WTC11 (cell line): ENCODE data around the gene NFIA. TPM values are rescaled to one million over a fixed set of nuclear protein-coding genes. Genes with fewer than 3 reads are reported as not detected.

ENCODE experiments used
- ATAC-seq: fragments of 200-7000 bp; cut with Tn5 transposase; 2 replicates; pipeline ENCODE4 v1.10.0; 2021; ENCODE audit warnings: mild to moderate bottlenecking, moderate library complexity
- CTCF ChIA-PET: fragments of 300-600 bp; sonication (Branson Sonifier 250); formaldehyde crosslinking; loops from one replicate; lab custom pipeline; 2021; ENCODE audit warnings: antibody characterized with exemption; lab: Charles Lee
- POLR2A ChIA-PET: fragments of 350-600 bp; sonication (Branson Sonifier 250); formaldehyde crosslinking; loops from one replicate; lab custom pipeline; 2021; ENCODE audit warnings: antibody characterized with exemption; lab: Charles Lee
- DNase-seq: peaks from one replicate; pipeline ENCODE4 v3.0.0; 2021; ENCODE audit warnings: low spot score
- H3K27ac Mint-ChIP-seq: 2 replicates; pipeline ENCODE4 v1.8.0; 2021; ENCODE audit warnings: mixed read lengths
- H3K27me3 Mint-ChIP-seq: 2 replicates; pipeline ENCODE4 v1.8.0; 2021; ENCODE audit warnings: low read depth, mild to moderate bottlenecking, moderate library complexity, mixed read lengths
- H3K36me3 Mint-ChIP-seq: 2 replicates; pipeline ENCODE4 v1.8.0; 2021; ENCODE audit warnings: mixed read lengths
- H3K4me1 Mint-ChIP-seq: 2 replicates; pipeline ENCODE4 v1.8.0; 2022; ENCODE audit warnings: mixed read lengths
- H3K4me3 Mint-ChIP-seq: 2 replicates; pipeline ENCODE4 v1.8.0; 2021; ENCODE audit warnings: mild to moderate bottlenecking, moderate library complexity, mixed read lengths
- H3K9me3 Mint-ChIP-seq: 2 replicates; pipeline ENCODE4 v1.8.0; 2021; ENCODE audit warnings: mixed read lengths
- CREM ChIP-seq: sonication (generic); formaldehyde crosslinking; IDR thresholded peaks from 2 replicates; pipeline ENCODE4 v1.8.1; 2022; ENCODE audit warnings: mild to moderate bottlenecking, missing genetic modification reagents, moderate library complexity
- E2F1 ChIP-seq: sonication (generic); formaldehyde crosslinking; IDR thresholded peaks from 2 replicates; pipeline ENCODE4 v1.8.0; 2022; ENCODE audit warnings: mild to moderate bottlenecking, missing genetic modification reagents
- ELF4 ChIP-seq: sonication (generic); formaldehyde crosslinking; IDR thresholded peaks from 2 replicates; pipeline ENCODE4 v1.8.1; 2022; ENCODE audit warnings: low read depth, mild to moderate bottlenecking, moderate library complexity, missing genetic modification reagents
- EMX1 ChIP-seq: fragments of 250-450 bp; sonication (Bioruptor Pico); IDR thresholded peaks from 2 replicates; pipeline ENCODE4 v1.8.0; 2021; ENCODE audit warnings: mild to moderate bottlenecking
- FOXJ3 ChIP-seq: sonication (generic); formaldehyde crosslinking; IDR thresholded peaks from 2 replicates; pipeline ENCODE4 v1.9.0; 2021; ENCODE audit warnings: missing genetic modification reagents, mild to moderate bottlenecking, borderline replicate concordance
- GABPB1 ChIP-seq: sonication (generic); formaldehyde crosslinking; IDR thresholded peaks from 2 replicates; pipeline ENCODE4 v1.8.1; 2023; ENCODE audit warnings: mild to moderate bottlenecking, missing genetic modification reagents
- GTF2I ChIP-seq: fragments of 250-450 bp; sonication (Bioruptor Pico); conservative IDR thresholded peaks from 2 replicates; pipeline ENCODE4 v1.4.0; 2021; ENCODE audit warnings: mild to moderate bottlenecking
- HMGXB4 ChIP-seq: sonication (generic); formaldehyde crosslinking; IDR thresholded peaks from 2 replicates; pipeline ENCODE4 v1.8.1; 2023; ENCODE audit warnings: mild to moderate bottlenecking, moderate library complexity, missing genetic modification reagents
- MXD4 ChIP-seq: fragments of 250-450 bp; sonication (Bioruptor Pico); IDR thresholded peaks from 2 replicates; pipeline ENCODE4 v1.8.0; 2021; ENCODE audit warnings: mild to moderate bottlenecking, moderate library complexity, borderline replicate concordance
- NFE2L1 ChIP-seq: sonication (generic); formaldehyde crosslinking; IDR thresholded peaks from 2 replicates; pipeline ENCODE4 v1.8.1; 2023; ENCODE audit warnings: missing genetic modification reagents
- ZNF263 ChIP-seq: sonication (generic); formaldehyde crosslinking; IDR thresholded peaks from 2 replicates; pipeline ENCODE4 v1.8.1; 2022; ENCODE audit warnings: low read depth, mild to moderate bottlenecking, moderate library complexity, missing genetic modification reagents
- total RNA-seq: library from RNA; stranded (reverse); gene quantifications from 3 replicates; pipeline ENCODE4 v1.2.3, GENCODE V29; 2021
- TF ChIP-seq, protein P1 (sequence below): sonication (generic); formaldehyde crosslinking; conservative IDR thresholded peaks from 2 replicates; pipeline ENCODE4 v1.8.1; 2023; ENCODE audit warnings: mild to moderate bottlenecking, low read depth, missing genetic modification reagents, moderate library complexity

Gene NFIA
- total RNA-seq, 1 experiment from 2014 or later = 16.7 TPM

DNA sequence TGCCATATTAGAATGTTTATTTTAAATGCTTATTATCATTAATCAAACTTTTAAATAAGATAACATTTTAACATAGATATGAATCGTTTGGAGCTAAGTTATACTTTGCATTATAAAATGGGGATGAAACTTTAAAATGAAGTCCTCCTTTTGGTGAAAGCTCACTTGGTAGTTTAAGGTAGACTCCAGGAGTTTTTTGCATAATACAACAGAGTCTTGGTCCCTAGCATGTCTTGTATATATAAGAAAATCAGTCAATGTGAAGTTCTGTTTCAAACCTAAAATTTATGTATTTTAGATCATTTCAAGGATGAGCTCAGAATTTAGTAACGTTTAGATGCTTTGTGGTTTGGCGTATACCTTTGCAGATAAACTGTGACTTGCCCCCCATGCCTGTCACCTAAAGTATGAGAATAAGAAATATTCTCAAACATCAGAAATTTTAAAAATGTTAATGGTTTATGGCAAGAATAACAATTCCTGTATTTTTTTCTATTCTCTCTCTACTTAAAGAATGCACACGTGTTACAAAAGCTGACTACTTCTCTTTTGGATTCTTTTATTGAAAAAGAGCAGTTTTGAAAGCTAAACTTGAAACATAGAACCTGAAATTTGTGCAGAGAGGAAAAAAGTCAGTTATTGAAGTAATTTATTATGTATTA, 3.8 kb downstream of the NFIA start:
- Mint-ChIP-seq H3K4me3 (no peak overlapping the region), H3K27ac (no peak overlapping the region), H3K4me1 (peaks cover 42% of the 10 kb centered on the region), H3K9me3 (no peaks in the 10 kb centered on the region), H3K36me3 (no peaks in the 10 kb centered on the region; the same call in 1 of the 2 replicates), H3K27me3 (peaks cover 34% of the 10 kb centered on the region)
- ATAC-seq (no peak), DNase-seq (no peak)
- ChIA-PET CTCF (interaction anchor here (0.6 to 1.1 kb wide), 2 partner anchors 8 to 38 kb away, joined by 3 to 8 read pairs; no protein-coding TSS in a partner anchor), POLR2A (no interaction called here)
- TF ChIP-seq FOXJ3 (no peak), MXD4 (CRISPR knock-in tag) (no peak)

DNA sequence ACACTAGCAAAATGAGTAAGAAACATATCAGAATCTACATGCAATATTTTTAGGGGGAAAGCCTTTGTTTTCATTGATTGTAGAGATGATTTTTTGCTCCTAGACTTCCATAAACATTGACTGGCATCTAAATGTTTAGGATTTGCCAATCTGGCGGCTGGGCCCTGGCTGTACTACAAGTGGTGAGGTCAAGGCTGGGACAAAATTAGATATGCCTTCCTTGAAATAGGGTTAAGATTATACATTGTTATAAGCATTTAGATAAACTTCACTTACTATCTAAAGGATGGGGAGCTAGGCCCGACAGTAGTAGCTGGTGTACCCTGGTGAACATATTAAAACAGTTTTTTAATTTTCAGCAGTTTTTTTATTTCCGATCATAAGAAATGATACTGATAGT, 5.2 kb downstream of the NFIA start:
- DNase-seq = no peak
- ChIA-PET CTCF (no interaction called here), POLR2A (no interaction called here)
- H3K27ac Mint-ChIP-seq = peak overlapping the region; percentile 19; the same call in 1 of the 2 replicates
- H3K4me1 Mint-ChIP-seq = peaks cover 48% of the 10 kb centered on the region
- ATAC-seq = no peak
- peaks cover 25% of the 10 kb centered on the region for H3K27me3 Mint-ChIP-seq
- H3K36me3 Mint-ChIP-seq = no peaks in the 10 kb centered on the region; the same call in 1 of the 2 replicates
- H3K9me3 Mint-ChIP-seq = no peaks in the 10 kb centered on the region
- TF ChIP-seq CREM (no peak), HMGXB4 (CRISPR knock-in tag) (no peak)
- no peak overlapping the region for H3K4me3 Mint-ChIP-seq

- no peak overlapping the region for H3K4me3 Mint-ChIP-seq
- ATAC-seq (peak; percentile 72), DNase-seq (no peak)
- POLR2A ChIA-PET = no interaction called here
- H3K27ac Mint-ChIP-seq = peak overlapping the region; percentile 75; the same call in 1 of the 2 replicates
- H3K4me1 Mint-ChIP-seq = peaks cover 50% of the 10 kb centered on the region
- no peaks in the 10 kb centered on the region; the same call in 1 of the 2 replicates for H3K36me3 Mint-ChIP-seq
- peaks cover 24% of the 10 kb centered on the region for H3K27me3 Mint-ChIP-seq
- TF ChIP-seq ELF4 (CRISPR knock-in tag) = no peak
- TF ChIP-seq ZNF263 (CRISPR knock-in tag) = no peak
- TF ChIP-seq NFE2L1 (CRISPR knock-in tag) = no peak
- TF ChIP-seq, protein P1, sequence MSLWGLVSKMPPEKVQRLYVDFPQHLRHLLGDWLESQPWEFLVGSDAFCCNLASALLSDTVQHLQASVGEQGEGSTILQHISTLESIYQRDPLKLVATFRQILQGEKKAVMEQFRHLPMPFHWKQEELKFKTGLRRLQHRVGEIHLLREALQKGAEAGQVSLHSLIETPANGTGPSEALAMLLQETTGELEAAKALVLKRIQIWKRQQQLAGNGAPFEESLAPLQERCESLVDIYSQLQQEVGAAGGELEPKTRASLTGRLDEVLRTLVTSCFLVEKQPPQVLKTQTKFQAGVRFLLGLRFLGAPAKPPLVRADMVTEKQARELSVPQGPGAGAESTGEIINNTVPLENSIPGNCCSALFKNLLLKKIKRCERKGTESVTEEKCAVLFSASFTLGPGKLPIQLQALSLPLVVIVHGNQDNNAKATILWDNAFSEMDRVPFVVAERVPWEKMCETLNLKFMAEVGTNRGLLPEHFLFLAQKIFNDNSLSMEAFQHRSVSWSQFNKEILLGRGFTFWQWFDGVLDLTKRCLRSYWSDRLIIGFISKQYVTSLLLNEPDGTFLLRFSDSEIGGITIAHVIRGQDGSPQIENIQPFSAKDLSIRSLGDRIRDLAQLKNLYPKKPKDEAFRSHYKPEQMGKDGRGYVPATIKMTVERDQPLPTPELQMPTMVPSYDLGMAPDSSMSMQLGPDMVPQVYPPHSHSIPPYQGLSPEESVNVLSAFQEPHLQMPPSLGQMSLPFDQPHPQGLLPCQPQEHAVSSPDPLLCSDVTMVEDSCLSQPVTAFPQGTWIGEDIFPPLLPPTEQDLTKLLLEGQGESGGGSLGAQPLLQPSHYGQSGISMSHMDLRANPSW = no peak
- TF ChIP-seq EMX1 = no peak
- CTCF ChIA-PET = interaction anchor here (1.0 kb wide), 1 partner anchor 11 kb away, joined by 3 read pairs; no protein-coding TSS in a partner anchor
- no peaks in the 10 kb centered on the region for H3K9me3 Mint-ChIP-seq
Measured at GRCh38 chr1:61088163-61088974, 6.0 kb downstream of the NFIA start.

DNA sequence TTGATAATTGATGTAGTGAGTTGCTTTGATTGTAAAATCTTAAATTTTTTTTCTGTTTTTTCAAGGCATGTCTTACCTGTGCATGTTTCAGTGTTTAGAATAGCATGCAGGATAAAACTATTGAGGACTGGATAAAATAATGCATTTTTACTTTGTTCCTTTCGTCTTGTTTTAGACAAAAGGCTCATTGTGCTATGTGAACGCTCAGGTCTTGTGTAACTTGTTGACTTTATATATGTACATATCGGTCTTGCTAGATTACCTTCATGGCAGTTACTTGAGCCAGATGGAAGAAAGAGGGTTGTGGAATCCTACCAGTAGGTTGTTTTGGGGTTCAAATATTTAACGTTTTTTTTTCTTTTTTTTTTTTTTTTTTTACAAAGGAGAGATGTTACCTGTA, 7.0 kb downstream of the NFIA start:
- ATAC-seq (no peak), DNase-seq (no peak)
- TF ChIP-seq GTF2I = no peak
- TF ChIP-seq GABPB1 (CRISPR knock-in tag) = 0 out of 2 replicates have a peak, but pooled peaks have one; percentile 39
- TF ChIP-seq E2F1 (CRISPR knock-in tag) = no peak
- Mint-ChIP-seq H3K27me3 (peaks cover 17% of the 10 kb centered on the region), H3K36me3 (no peaks in the 10 kb centered on the region; the same call in 1 of the 2 replicates), H3K4me3 (no peak overlapping the region), H3K27ac (no peak overlapping the region), H3K4me1 (peaks cover 52% of the 10 kb centered on the region), H3K9me3 (no peaks in the 10 kb centered on the region)
- ChIA-PET CTCF (interaction anchor here (1.0 to 1.2 kb wide), 2 partner anchors 12 to 205 kb away, joined by 3 to 4 read pairs; no protein-coding TSS in a partner anchor), POLR2A (no interaction called here)
